Suprapubic skin (tissue), 4 donors: Measurements from ENCODE around the gene KSR1. TPM values are rescaled to one million over a fixed set of nuclear protein-coding genes. Genes with fewer than 3 reads are reported as not detected.
"Not testable (repeated sequence)": the region's sequence is repeated elsewhere in the genome, so short reads cannot be mapped to it uniquely, and the experiment has no call there.

ENCODE experiments used
- DNase-seq, 2 donors: peaks; one replicate each; pipeline ENCODE4 v3.0.0-alpha.2; 2019; ENCODE audit warnings: low spot score in 2 of 2
- H3K27ac ChIP-seq: fragments of 200-600 bp; sonication (generic); one replicate; pipeline ENCODE4 v1.5.1; 2019
- H3K27me3 ChIP-seq: fragments of 200-600 bp; sonication (generic); one replicate; pipeline ENCODE4 v1.5.1; 2019
- H3K36me3 ChIP-seq: fragments of 200-600 bp; sonication (generic); one replicate; pipeline ENCODE4 v1.5.1; 2019
- H3K4me1 ChIP-seq: fragments of 200-600 bp; sonication (generic); one replicate; pipeline ENCODE4 v1.5.1; 2019
- H3K4me3 ChIP-seq: fragments of 200-600 bp; sonication (generic); one replicate; pipeline ENCODE4 v1.5.1; 2019; ENCODE audit warnings: mild to moderate bottlenecking
- H3K9me3 ChIP-seq: fragments of 200-600 bp; sonication (generic); one replicate; pipeline ENCODE4 v1.5.1; 2019
- EP300 ChIP-seq: sonication (generic); formaldehyde crosslinking; IDR thresholded peaks from one replicate; pipeline ENCODE4 v1.6.1; 2017; ENCODE audit warnings: antibody characterized with exemption
- POLR2A ChIP-seq, 2 donors: fragments of 450-650 bp; IDR thresholded peaks; one replicate each; pipeline ENCODE4 v1.6.1; 2017; ENCODE audit warnings: antibody characterized with exemption in 2 of 2, mild to moderate bottlenecking in 2 of 2, moderate library complexity in 2 of 2
- POLR2AphosphoS5 ChIP-seq, 3 donors: sonication (generic); formaldehyde crosslinking; IDR thresholded peaks; one replicate each; pipeline ENCODE4 v1.6.1; 2017; ENCODE audit warnings: antibody characterized with exemption in 3 of 3
- whole genome bisulfite sequencing: methylation state at CpG from one replicate; pipeline ENCODE4 v1.1.5; 2018; 5-methylcytosine and 5-hydroxymethylcytosine counted together
- total RNA-seq, 4 donors: library from RNA; depleted of rRNA; stranded (reverse); fragments of >200 nt; gene quantifications; one replicate each; pipeline ENCODE4 v1.1.0, GENCODE V29; 2016
- TF ChIP-seq, protein P1 (sequence below), 2 donors: fragments of 200-600 bp in 1 of 2; fragments of 450-650 bp in 1 of 2; sonication (generic) in 1 of 2; IDR thresholded peaks; one replicate each; pipeline ENCODE4 v1.5.1; 2016 to 2019; ENCODE audit warnings: antibody characterized with exemption in 2 of 2, mild to moderate bottlenecking in 1 of 2, moderate library complexity in 1 of 2

KSR1 gene
- total RNA-seq, 4 donors from 2014 or later = 38.1 to 54.0 (median 49.5) TPM

- WGBS = no CpG with 5 or more reads among the region's 15 CpGs
- Histone ChIP-seq H3K27me3 (no peaks in the 10 kb centered on the region), H3K4me3 (no peak overlapping the region), H3K36me3 (no peaks in the 10 kb centered on the region), H3K9me3 (no peaks in the 10 kb centered on the region), H3K27ac (no peak overlapping the region), H3K4me1 (no peaks in the 10 kb centered on the region)
- TF ChIP-seq, protein P1, sequence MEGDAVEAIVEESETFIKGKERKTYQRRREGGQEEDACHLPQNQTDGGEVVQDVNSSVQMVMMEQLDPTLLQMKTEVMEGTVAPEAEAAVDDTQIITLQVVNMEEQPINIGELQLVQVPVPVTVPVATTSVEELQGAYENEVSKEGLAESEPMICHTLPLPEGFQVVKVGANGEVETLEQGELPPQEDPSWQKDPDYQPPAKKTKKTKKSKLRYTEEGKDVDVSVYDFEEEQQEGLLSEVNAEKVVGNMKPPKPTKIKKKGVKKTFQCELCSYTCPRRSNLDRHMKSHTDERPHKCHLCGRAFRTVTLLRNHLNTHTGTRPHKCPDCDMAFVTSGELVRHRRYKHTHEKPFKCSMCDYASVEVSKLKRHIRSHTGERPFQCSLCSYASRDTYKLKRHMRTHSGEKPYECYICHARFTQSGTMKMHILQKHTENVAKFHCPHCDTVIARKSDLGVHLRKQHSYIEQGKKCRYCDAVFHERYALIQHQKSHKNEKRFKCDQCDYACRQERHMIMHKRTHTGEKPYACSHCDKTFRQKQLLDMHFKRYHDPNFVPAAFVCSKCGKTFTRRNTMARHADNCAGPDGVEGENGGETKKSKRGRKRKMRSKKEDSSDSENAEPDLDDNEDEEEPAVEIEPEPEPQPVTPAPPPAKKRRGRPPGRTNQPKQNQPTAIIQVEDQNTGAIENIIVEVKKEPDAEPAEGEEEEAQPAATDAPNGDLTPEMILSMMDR (IDR thresholded peaks at IDR 0.05) = no peak
- TF ChIP-seq POLR2AphosphoS5 (IDR thresholded peaks at IDR 0.05) = no peak
- DNase-seq = no peak
These were observed 197.9 kb downstream of the KSR1 start for GRCh38 chr17:27654136-27654535.

DNA sequence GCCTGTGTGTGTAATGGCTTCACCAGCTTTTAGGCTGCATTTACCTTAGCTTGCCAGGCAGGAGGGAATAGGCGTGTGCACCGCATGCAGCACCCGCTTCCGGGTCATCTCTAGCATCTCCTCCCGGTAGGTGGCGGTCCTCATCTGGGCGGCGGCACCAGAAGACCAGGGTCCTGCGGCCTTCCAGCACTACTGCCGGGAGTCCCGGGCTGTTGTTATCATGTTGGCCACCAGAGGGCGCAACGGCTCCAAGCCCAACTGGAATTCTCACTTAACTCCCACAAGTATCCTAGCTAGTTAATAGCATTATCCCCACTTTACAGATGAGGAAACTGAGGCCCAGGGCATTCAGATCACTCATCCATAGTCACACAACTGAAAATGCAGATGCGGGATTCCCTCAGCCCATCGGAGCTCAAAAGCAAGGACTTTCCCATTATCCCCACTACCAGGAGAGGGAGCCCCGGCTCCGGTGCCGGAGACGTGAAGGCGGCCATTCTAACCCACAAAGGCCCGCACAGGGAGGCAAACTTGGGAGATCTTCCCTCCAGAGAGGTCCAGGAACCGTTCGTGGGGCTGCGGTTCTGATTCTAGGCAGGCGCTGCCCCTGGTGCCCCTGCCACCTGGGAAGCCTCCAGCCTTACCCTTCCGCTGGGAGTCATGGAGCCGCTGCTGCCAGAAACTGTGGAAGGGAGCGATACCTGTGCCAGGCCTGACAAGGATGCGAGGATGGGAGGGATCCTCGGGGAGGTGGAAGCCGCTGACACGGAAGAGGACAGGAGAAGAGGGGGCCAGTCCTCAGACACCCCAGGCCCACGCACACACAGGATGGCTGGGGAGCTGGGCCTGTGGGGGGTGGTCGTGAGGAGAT, 198.6 kb downstream of the KSR1 start:
- Histone ChIP-seq H3K27me3 (no peaks in the 10 kb centered on the region), H3K36me3 (no peaks in the 10 kb centered on the region), H3K4me1 (no peaks in the 10 kb centered on the region), H3K9me3 (no peaks in the 10 kb centered on the region), H3K4me3 (no peak overlapping the region), H3K27ac (no peak overlapping the region)
- TF ChIP-seq, protein P1 (IDR thresholded peaks at IDR 0.05) = peak; percentile 79 to 87
- TF ChIP-seq POLR2AphosphoS5 (IDR thresholded peaks at IDR 0.05) = no peak
- no peak for DNase-seq
- WGBS = 56% methylated on average over 15 of the region's 34 CpGs

GRCh38 chr17:27655525-27656111, 199.4 kb downstream of the KSR1 start:
- H3K4me3 ChIP-seq, H3K9me3 ChIP-seq, H3K36me3 ChIP-seq, H3K27me3 ChIP-seq, H3K4me1 ChIP-seq, DNase-seq, H3K27ac ChIP-seq: not testable (repeated sequence)
- 90% methylated on average over 10 of the region's 16 CpGs for WGBS

- H3K27me3 ChIP-seq, H3K36me3 ChIP-seq, DNase-seq, H3K4me1 ChIP-seq, H3K27ac ChIP-seq, H3K9me3 ChIP-seq, H3K4me3 ChIP-seq: not testable (repeated sequence)
- WGBS = 85% methylated on average over 4 of the region's 8 CpGs
These were observed 200.4 kb downstream of the KSR1 start for GRCh38 chr17:27656620-27657019.

DNA sequence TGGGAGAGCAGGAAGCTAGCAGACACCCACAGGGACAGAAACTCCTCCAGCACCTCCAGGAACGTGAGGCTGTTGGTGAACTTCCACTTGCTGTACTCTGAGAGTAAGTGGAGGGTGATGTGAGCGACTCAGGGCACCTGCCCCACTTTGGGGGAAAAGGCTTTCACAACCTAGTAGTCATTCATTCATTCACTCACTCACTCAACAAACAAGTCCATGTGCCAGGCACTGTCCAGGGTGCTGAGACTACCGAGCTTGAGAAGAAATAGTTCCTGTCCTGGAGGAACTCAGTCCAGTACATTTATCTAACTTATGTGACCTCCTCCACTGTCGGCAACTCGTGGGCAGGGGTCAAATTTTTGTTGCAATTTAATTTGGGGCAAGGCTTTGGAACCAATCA, 201.4 kb downstream of the KSR1 start:
- Histone ChIP-seq H3K9me3 (no peaks in the 10 kb centered on the region), H3K4me3 (no peak overlapping the region), H3K27me3 (no peaks in the 10 kb centered on the region), H3K36me3 (no peaks in the 10 kb centered on the region), H3K4me1 (no peaks in the 10 kb centered on the region), H3K27ac (no peak overlapping the region)
- TF ChIP-seq POLR2AphosphoS5 (IDR thresholded peaks at IDR 0.05) = no peak
- TF ChIP-seq, protein P1 (IDR thresholded peaks at IDR 0.05) = no peak
- TF ChIP-seq EP300 = no peak
- no peak for TF ChIP-seq POLR2A (IDR thresholded peaks at IDR 0.05)
- 56% methylated on average over 5 of the region's 5 CpGs for WGBS
- no peak for DNase-seq

DNA sequence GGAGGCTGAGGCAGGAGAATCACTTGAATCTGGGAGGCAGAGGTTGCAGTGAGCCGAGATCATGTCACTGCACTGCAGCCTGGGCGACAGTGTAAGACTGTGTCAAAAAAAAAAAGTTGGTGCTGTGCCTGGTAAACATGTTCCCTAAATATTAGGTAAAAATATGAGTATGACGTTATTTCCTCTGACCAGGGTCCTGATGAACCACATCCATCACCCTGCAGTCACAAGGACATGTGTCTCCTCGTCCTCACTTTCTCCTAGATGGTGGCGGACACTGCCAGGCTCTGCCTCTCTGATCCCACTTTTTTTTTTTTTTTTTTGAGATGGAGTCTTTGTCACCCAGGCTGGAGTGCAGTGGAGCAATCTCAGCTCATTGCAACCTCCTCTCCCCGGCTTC, 203.4 kb downstream of the KSR1 start:
- no peak for TF ChIP-seq POLR2AphosphoS5 (IDR thresholded peaks at IDR 0.05)
- TF ChIP-seq, protein P1 (IDR thresholded peaks at IDR 0.05) = no peak
- no peak for TF ChIP-seq POLR2A (IDR thresholded peaks at IDR 0.05)
- TF ChIP-seq EP300 = no peak
- H3K4me3 ChIP-seq = no peak overlapping the region
- H3K9me3 ChIP-seq = no peaks in the 10 kb centered on the region
- H3K27me3 ChIP-seq = no peaks in the 10 kb centered on the region
- no peaks in the 10 kb centered on the region for H3K36me3 ChIP-seq
- H3K4me1 ChIP-seq = no peaks in the 10 kb centered on the region
- WGBS = 83% methylated on average over 6 of the region's 6 CpGs
- no peak overlapping the region for H3K27ac ChIP-seq
- no peak for DNase-seq
